ENCODE measurements around the gene RTN4.

The RTN4 gene

GRCh38 chr2:55063713-55064323, 13.6 kb upstream of the RTN4 start:
- TF ChIP-seq CTCF (IDR thresholded peaks at IDR 0.05) = no peak
- no peak overlapping the region for H3K27ac ChIP-seq
- no peak for DNase-seq (ENCODE audit: low spot score)
- no peak overlapping the region for H3K4me3 ChIP-seq

- DNase-seq (ENCODE audit: low spot score) = no peak
- no peak for TF ChIP-seq CTCF (IDR thresholded peaks at IDR 0.05)
- H3K4me3 ChIP-seq = no peak overlapping the region
- H3K27ac ChIP-seq = no peak overlapping the region
Observed at GRCh38 chr2:55063226-55063625, 13.0 kb upstream of the RTN4 start.

- no peak overlapping the region for H3K4me3 ChIP-seq
- H3K27ac ChIP-seq = no peak overlapping the region
- no peak for TF ChIP-seq CTCF (IDR thresholded peaks at IDR 0.05)
- DNase-seq (ENCODE audit: low spot score) = no peak
Observed at GRCh38 chr2:55062754-55063153, 12.5 kb upstream of the RTN4 start.

- Histone ChIP-seq H3K27ac (no peak overlapping the region), H3K4me3 (no peak overlapping the region)
- no peak for DNase-seq (ENCODE audit: low spot score)
- TF ChIP-seq CTCF (IDR thresholded peaks at IDR 0.05) = no peak
Observed at GRCh38 chr2:55061523-55062344, 11.5 kb upstream of the RTN4 start.

GRCh38 chr2:55059793-55060192, 9.5 kb upstream of the RTN4 start:
- no peak for DNase-seq (ENCODE audit: low spot score)

GRCh38 chr2:55057474-55057873, 7.2 kb upstream of the RTN4 start:
- Histone ChIP-seq H3K27ac (no peak overlapping the region), H3K4me3 (no peak overlapping the region)
- TF ChIP-seq CTCF (IDR thresholded peaks at IDR 0.05) = no peak
- DNase-seq (ENCODE audit: low spot score) = no peak

More at GRCh38 chr2:55059793-55060192, 9.5 kb upstream of the RTN4 start:
- no peak overlapping the region for H3K27ac ChIP-seq
- no peak for TF ChIP-seq CTCF (IDR thresholded peaks at IDR 0.05)
- no peak overlapping the region for H3K4me3 ChIP-seq

- no peak for TF ChIP-seq CTCF (IDR thresholded peaks at IDR 0.05)
Observed at GRCh38 chr2:55056024-55056521, 5.8 kb upstream of the RTN4 start.

More at GRCh38 chr2:55056024-55056521, 5.8 kb upstream of the RTN4 start:
- Histone ChIP-seq H3K27ac (no peak overlapping the region), H3K4me3 (no peak overlapping the region)
- DNase-seq (ENCODE audit: low spot score) = no peak

All from coronary artery (tissue), 2 donors.